HepG2 (cell line): ENCODE results near the gene CACNG8. TPM values are rescaled to one million over a fixed set of nuclear protein-coding genes. Genes with fewer than 3 reads are reported as not detected.
A peak's percentile ranks its signal among the peaks of the same experiment; 100 is the strongest.

Experiments
- AHR ChIP-seq: IDR thresholded peaks from 2 replicates; pipeline ENCODE4 v1.6.1; 2018; ENCODE audit warnings: missing genetic modification reagents, missing compliant biosample characterization
- ASH2L ChIP-seq: fragments of 300-600, 200-600 bp; sonication (generic); IDR thresholded peaks from 2 replicates; pipeline ENCODE4 v1.7.0; 2017; ENCODE audit warnings: low read depth, mild to moderate bottlenecking, moderate library complexity, mixed read lengths, low read length; ENCODE audit not compliant: insufficient read length
- ATM ChIP-seq: fragments of 450-650 bp; IDR thresholded peaks from 2 replicates; pipeline ENCODE4 v1.7.1; 2017; ENCODE audit warnings: mild to moderate bottlenecking, borderline replicate concordance
- BHLHE40 ChIP-seq: IDR thresholded peaks from 2 replicates; pipeline ENCODE4 v1.6.1; 2011; ENCODE audit warnings: low read length, improper control_type of control experiment
- BORCS8-MEF2B ChIP-seq: sonication (generic); formaldehyde crosslinking; IDR thresholded peaks from 2 replicates; pipeline ENCODE4 v1.8.0; 2022; ENCODE audit warnings: mild to moderate bottlenecking, missing genetic modification reagents
- KDM2A ChIP-seq: sonication (generic); formaldehyde crosslinking; IDR thresholded peaks from 2 replicates; pipeline ENCODE4 v1.4.0; 2020; ENCODE audit warnings: low read depth, missing genetic modification reagents, borderline replicate concordance
- NR0B2 ChIP-seq: sonication (generic); formaldehyde crosslinking; IDR thresholded peaks from 2 replicates; pipeline ENCODE4 v1.4.0; 2020; ENCODE audit warnings: mild to moderate bottlenecking, missing genetic modification reagents
- PBX3 ChIP-seq: sonication (generic); formaldehyde crosslinking; IDR thresholded peaks from 2 replicates; pipeline ENCODE4 v1.8.1; 2023; ENCODE audit warnings: missing genetic modification reagents, inconsistent platforms, borderline replicate concordance
- PCBP2 ChIP-seq: fragments of 200-400 bp; formaldehyde crosslinking; optimal IDR thresholded peaks from 2 replicates; pipeline ENCODE3; 2018; ENCODE audit warnings: low read length, low read depth; ENCODE audit not compliant: poor library complexity, severe bottlenecking
- PHF20 ChIP-seq: sonication (generic); formaldehyde crosslinking; IDR thresholded peaks from 2 replicates; pipeline ENCODE4 v1.5.0; 2020; ENCODE audit warnings: mild to moderate bottlenecking, missing genetic modification reagents
- RFX5 ChIP-seq: IDR thresholded peaks from 2 replicates; pipeline ENCODE4 v1.6.1; 2011; ENCODE audit warnings: low read depth, low read length, improper control_type of control experiment
- SMC3 ChIP-seq: IDR thresholded peaks from 2 replicates; pipeline ENCODE4 v1.6.1; 2011; ENCODE audit warnings: low read length, improper control_type of control experiment
- SP4 ChIP-seq: sonication (generic); formaldehyde crosslinking; IDR thresholded peaks from 2 replicates; pipeline ENCODE4 v1.8.1; 2023; ENCODE audit warnings: mild to moderate bottlenecking, missing genetic modification reagents
- TFE3 ChIP-seq: IDR thresholded peaks from 2 replicates; pipeline ENCODE4 v1.6.1; 2016
- ZFX ChIP-seq: sonication (generic); formaldehyde crosslinking; IDR thresholded peaks from 2 replicates; pipeline ENCODE4 v1.4.0; 2020; ENCODE audit warnings: mild to moderate bottlenecking, low read depth, missing genetic modification reagents, moderate library complexity
- ZMAT3 ChIP-seq: sonication (generic); formaldehyde crosslinking; conservative IDR thresholded peaks from 2 replicates; pipeline ENCODE4 v1.7.0; 2021; ENCODE audit warnings: missing genetic modification reagents
- ZNF180 ChIP-seq: sonication (generic); formaldehyde crosslinking; IDR thresholded peaks from 2 replicates; pipeline ENCODE4 v1.4.0; 2020; ENCODE audit warnings: low read depth, missing genetic modification reagents, borderline replicate concordance
- ZNF33A ChIP-seq: sonication (generic); formaldehyde crosslinking; IDR thresholded peaks from 2 replicates; pipeline ENCODE4 v1.5.1; 2020; ENCODE audit warnings: missing genetic modification reagents, mild to moderate bottlenecking, moderate library complexity, borderline replicate concordance
- ZNF382 ChIP-seq: sonication (generic); formaldehyde crosslinking; IDR thresholded peaks from 2 replicates; pipeline ENCODE4 v1.5.0; 2020; ENCODE audit warnings: missing genetic modification reagents, mild to moderate bottlenecking, borderline replicate concordance
- ZNF879 ChIP-seq: sonication (generic); formaldehyde crosslinking; IDR thresholded peaks from 2 replicates; pipeline ENCODE4 v1.8.1; 2023; ENCODE audit warnings: missing genetic modification reagents
- polyA plus RNA-seq, 8 experiments: library from polyadenylated mRNA; depleted of rRNA in 3 of 8; stranded (reverse) in 7 of 8; unstranded in 1 of 8; fragments of >200 nt; fragmentation: Illumina TruSeq in 4 of 8; extraction: Trizol in 4 of 8; gene quantifications; 2 replicates each; pipeline versions ENCODE4 v1.2.1 to v1.2.3, GENCODE V29; 2011 to 2016; ENCODE audit warnings: low read depth in 4 of 8, missing spikeins in 1 of 8, mixed read lengths in 1 of 8; ENCODE audit not compliant: insufficient read depth in 1 of 8
- total RNA-seq, 5 experiments: library from RNA; depleted of rRNA; stranded (reverse); fragments of >200 nt; fragmentation: Illumina TruSeq; extraction: Trizol; gene quantifications; 2 replicates each; pipeline ENCODE4 v1.2.3, GENCODE V29; 2016; ENCODE audit warnings: low read depth in 1 of 5
- TF ChIP-seq, protein P1 (sequence below): sonication (generic); formaldehyde crosslinking; IDR thresholded peaks from 2 replicates; pipeline ENCODE4 v1.5.0; 2020; ENCODE audit warnings: missing genetic modification reagents
- TF ChIP-seq, protein P2 (sequence below): sonication (generic); formaldehyde crosslinking; IDR thresholded peaks from 2 replicates; pipeline ENCODE4 v1.4.0; 2020; ENCODE audit warnings: missing genetic modification reagents
- TF ChIP-seq, protein P3 (sequence below): sonication (generic); formaldehyde crosslinking; IDR thresholded peaks from 2 replicates; pipeline ENCODE4 v1.4.0; 2020; ENCODE audit warnings: mild to moderate bottlenecking, missing genetic modification reagents

The CACNG8 gene
- total and polyA plus RNA-seq, 2 of the 13 experiments (the other 11 are each of a cell fraction or from before 2014, with no cell fraction given), result not detected

GRCh38 chr19:54029930-54030490 lies 67.3 kb downstream of the CACNG8 start (continued):
- TF ChIP-seq KDM2A (CRISPR knock-in tag), result no peak
- TF ChIP-seq, protein P1, sequence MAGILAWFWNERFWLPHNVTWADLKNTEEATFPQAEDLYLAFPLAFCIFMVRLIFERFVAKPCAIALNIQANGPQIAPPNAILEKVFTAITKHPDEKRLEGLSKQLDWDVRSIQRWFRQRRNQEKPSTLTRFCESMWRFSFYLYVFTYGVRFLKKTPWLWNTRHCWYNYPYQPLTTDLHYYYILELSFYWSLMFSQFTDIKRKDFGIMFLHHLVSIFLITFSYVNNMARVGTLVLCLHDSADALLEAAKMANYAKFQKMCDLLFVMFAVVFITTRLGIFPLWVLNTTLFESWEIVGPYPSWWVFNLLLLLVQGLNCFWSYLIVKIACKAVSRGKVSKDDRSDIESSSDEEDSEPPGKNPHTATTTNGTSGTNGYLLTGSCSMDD (CRISPR knock-in tag), result no peak
- no peak for TF ChIP-seq ASH2L
- TF ChIP-seq AHR (CRISPR knock-in tag), result no peak
- TF ChIP-seq PBX3, result no peak
- TF ChIP-seq ATM, result no peak
- TF ChIP-seq ZFX (CRISPR knock-in tag), result no peak
- no peak for TF ChIP-seq PHF20 (CRISPR knock-in tag)
- peak; percentile 65 for TF ChIP-seq SMC3
- no peak for TF ChIP-seq BORCS8-MEF2B (CRISPR knock-in tag)
- no peak for TF ChIP-seq ZNF382
- TF ChIP-seq BHLHE40, result no peak
- peak; percentile 91 for TF ChIP-seq PCBP2
- TF ChIP-seq, protein P2, sequence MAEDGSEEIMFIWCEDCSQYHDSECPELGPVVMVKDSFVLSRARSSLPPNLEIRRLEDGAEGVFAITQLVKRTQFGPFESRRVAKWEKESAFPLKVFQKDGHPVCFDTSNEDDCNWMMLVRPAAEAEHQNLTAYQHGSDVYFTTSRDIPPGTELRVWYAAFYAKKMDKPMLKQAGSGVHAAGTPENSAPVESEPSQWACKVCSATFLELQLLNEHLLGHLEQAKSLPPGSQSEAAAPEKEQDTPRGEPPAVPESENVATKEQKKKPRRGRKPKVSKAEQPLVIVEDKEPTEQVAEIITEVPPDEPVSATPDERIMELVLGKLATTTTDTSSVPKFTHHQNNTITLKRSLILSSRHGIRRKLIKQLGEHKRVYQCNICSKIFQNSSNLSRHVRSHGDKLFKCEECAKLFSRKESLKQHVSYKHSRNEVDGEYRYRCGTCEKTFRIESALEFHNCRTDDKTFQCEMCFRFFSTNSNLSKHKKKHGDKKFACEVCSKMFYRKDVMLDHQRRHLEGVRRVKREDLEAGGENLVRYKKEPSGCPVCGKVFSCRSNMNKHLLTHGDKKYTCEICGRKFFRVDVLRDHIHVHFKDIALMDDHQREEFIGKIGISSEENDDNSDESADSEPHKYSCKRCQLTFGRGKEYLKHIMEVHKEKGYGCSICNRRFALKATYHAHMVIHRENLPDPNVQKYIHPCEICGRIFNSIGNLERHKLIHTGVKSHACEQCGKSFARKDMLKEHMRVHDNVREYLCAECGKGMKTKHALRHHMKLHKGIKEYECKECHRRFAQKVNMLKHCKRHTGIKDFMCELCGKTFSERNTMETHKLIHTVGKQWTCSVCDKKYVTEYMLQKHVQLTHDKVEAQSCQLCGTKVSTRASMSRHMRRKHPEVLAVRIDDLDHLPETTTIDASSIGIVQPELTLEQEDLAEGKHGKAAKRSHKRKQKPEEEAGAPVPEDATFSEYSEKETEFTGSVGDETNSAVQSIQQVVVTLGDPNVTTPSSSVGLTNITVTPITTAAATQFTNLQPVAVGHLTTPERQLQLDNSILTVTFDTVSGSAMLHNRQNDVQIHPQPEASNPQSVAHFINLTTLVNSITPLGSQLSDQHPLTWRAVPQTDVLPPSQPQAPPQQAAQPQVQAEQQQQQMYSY, result no peak
- TF ChIP-seq NR0B2 (CRISPR knock-in tag), result no peak
- no peak for TF ChIP-seq SP4 (CRISPR knock-in tag)
- no peak for TF ChIP-seq RFX5
- TF ChIP-seq ZNF33A (CRISPR knock-in tag), result no peak
- TF ChIP-seq ZNF180, result no peak
- no peak for TF ChIP-seq TFE3
- TF ChIP-seq ZMAT3 (CRISPR knock-in tag), result no peak
- TF ChIP-seq ZNF879, result no peak
- TF ChIP-seq, protein P3, sequence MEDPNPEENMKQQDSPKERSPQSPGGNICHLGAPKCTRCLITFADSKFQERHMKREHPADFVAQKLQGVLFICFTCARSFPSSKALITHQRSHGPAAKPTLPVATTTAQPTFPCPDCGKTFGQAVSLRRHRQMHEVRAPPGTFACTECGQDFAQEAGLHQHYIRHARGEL (CRISPR knock-in tag), result no peak
